Vagina (tissue), 2 donors: Measurements from ENCODE around the gene POLR1D. TPM values are rescaled to one million over a fixed set of nuclear protein-coding genes. Genes with fewer than 3 reads are reported as not detected.

ENCODE experiments used
- DNase-seq, 2 donors: peaks; one replicate each; pipeline ENCODE4 v3.0.0-alpha.2; 2017; ENCODE audit errors: extremely low spot score in 2 of 2
- H3K27ac ChIP-seq: fragments of 200-600 bp; sonication (generic); one replicate; pipeline ENCODE4 v1.5.1; 2019
- H3K27me3 ChIP-seq: fragments of 200-600 bp; sonication (generic); one replicate; pipeline ENCODE4 v1.5.1; 2019
- H3K36me3 ChIP-seq, 2 donors: fragments of 200-600 bp; sonication (generic); one replicate each; pipeline ENCODE4 v1.5.1; 2017 to 2019
- H3K4me1 ChIP-seq: fragments of 200-600 bp; sonication (generic); one replicate; pipeline ENCODE4 v1.5.1; 2019
- H3K4me3 ChIP-seq, 2 donors: fragments of 200-600 bp; sonication (generic); 1 replicate in 1 of 2; 2 replicates in 1 of 2; pipeline ENCODE4 v1.5.1; 2016 to 2019
- H3K9me3 ChIP-seq: fragments of 200-600 bp; sonication (generic); one replicate; pipeline ENCODE4 v1.5.1; 2019
- CTCF ChIP-seq, 3 experiments: fragments of 450-650 bp in 2 of 3; fragments of 200-600 bp in 1 of 3; sonication (generic) in 1 of 3; IDR thresholded peaks; one replicate each; pipeline ENCODE4 v1.5.1; 2017 to 2019; ENCODE audit warnings: antibody characterized with exemption in 3 of 3, mild to moderate bottlenecking in 2 of 3, moderate library complexity in 2 of 3
- POLR2A ChIP-seq, 2 donors: fragments of 450-650 bp; IDR thresholded peaks; one replicate each; pipeline ENCODE4 v1.6.1; 2017; ENCODE audit warnings: antibody characterized with exemption in 2 of 2, mild to moderate bottlenecking in 2 of 2, moderate library complexity in 2 of 2
- POLR2AphosphoS5 ChIP-seq, 2 donors: sonication (generic); formaldehyde crosslinking; IDR thresholded peaks; one replicate each; pipeline ENCODE4 v1.9.0; 2017; ENCODE audit warnings: antibody characterized with exemption in 2 of 2, mild to moderate bottlenecking in 2 of 2, low read depth in 1 of 2; ENCODE audit not compliant: insufficient read depth in 1 of 2
- intact Hi-C: fragments of 100-400 bp; cut with DNase I; formaldehyde crosslinking; loops from one replicate; pipeline ENCODE4 v1.15.1; 2023
- total RNA-seq: library from RNA; depleted of rRNA; stranded (reverse); fragments of >200 nt; gene quantifications from one replicate; pipeline ENCODE4 v1.2.3, GENCODE V29; 2016

The POLR1D gene
- total RNA-seq, 1 donor from 2014 or later: 74.2 TPM

GRCh38 chr13:27667946-27668345 lies 46.3 kb downstream of the POLR1D start:
- no peak for DNase-seq
- Histone ChIP-seq H3K27ac (no peak overlapping the region), H3K4me3 (no peak overlapping the region), H3K4me1 (no peaks in the 10 kb centered on the region), H3K36me3 (peaks cover 0 to 16% of the 10 kb centered on the region in 2 donors), H3K9me3 (no peaks in the 10 kb centered on the region), H3K27me3 (no peaks in the 10 kb centered on the region)
- intact Hi-C loops: no loop called here
- no peak for TF ChIP-seq POLR2A (IDR thresholded peaks at IDR 0.05)
- no peak for TF ChIP-seq POLR2AphosphoS5 (IDR thresholded peaks at IDR 0.05; ENCODE audit: insufficient read depth in 1 of 2, low read depth in 1 of 2)
- no peak for TF ChIP-seq CTCF (IDR thresholded peaks at IDR 0.05)

GRCh38 chr13:27670861-27671260 lies 49.2 kb downstream of the POLR1D start:
- no peak for DNase-seq
- Histone ChIP-seq H3K27ac (no peak overlapping the region), H3K4me3 (no peak overlapping the region), H3K36me3 (peaks cover 0 to 10% of the 10 kb centered on the region in 2 donors), H3K4me1 (no peaks in the 10 kb centered on the region), H3K27me3 (no peaks in the 10 kb centered on the region), H3K9me3 (no peaks in the 10 kb centered on the region)
- TF ChIP-seq POLR2AphosphoS5 (IDR thresholded peaks at IDR 0.05; ENCODE audit: insufficient read depth in 1 of 2, low read depth in 1 of 2): no peak
- TF ChIP-seq POLR2A (IDR thresholded peaks at IDR 0.05): no peak
- no peak for TF ChIP-seq CTCF (IDR thresholded peaks at IDR 0.05)
- intact Hi-C loops: no loop called here

- intact Hi-C loops: no loop called here
- Histone ChIP-seq H3K27ac (no peak overlapping the region), H3K36me3 (peaks cover 0 to under 1% of the 10 kb centered on the region in 2 donors), H3K4me1 (no peaks in the 10 kb centered on the region), H3K9me3 (no peaks in the 10 kb centered on the region), H3K4me3 (no peak overlapping the region), H3K27me3 (no peaks in the 10 kb centered on the region)
- TF ChIP-seq POLR2AphosphoS5 (IDR thresholded peaks at IDR 0.05; ENCODE audit: insufficient read depth in 1 of 2, low read depth in 1 of 2): no peak
- no peak for TF ChIP-seq CTCF (IDR thresholded peaks at IDR 0.05)
- no peak for TF ChIP-seq POLR2A (IDR thresholded peaks at IDR 0.05)
- no peak for DNase-seq
These were observed 50.3 kb downstream of the POLR1D start for GRCh38 chr13:27672025-27672424.

Other genes with a start within 250 kb of the POLR1D start
- 142 TPM for gene GTF3A, start 197.3 kb upstream of the POLR1D start, total RNA-seq
- 30.0 TPM for gene MTIF3, start 171.3 kb upstream of the POLR1D start, total RNA-seq
- gene LNX2, start 1.4 kb upstream of the POLR1D start, total RNA-seq: 12.0 TPM
- not detected for gene GSX1, start 170.6 kb downstream of the POLR1D start, total RNA-seq